OCI-LY7 (cell line): Measurements from ENCODE around the gene KIF5A.
"Not testable (repeated sequence)": the region's sequence is repeated elsewhere in the genome, so short reads cannot be mapped to it uniquely, and the experiment has no call there.

Experiments
- EZH2phosphoT487 ChIP-seq: fragments of 200-600 bp; sonication (generic); IDR thresholded peaks from 2 replicates; pipeline ENCODE4 v1.6.1; 2018; ENCODE audit warnings: low read depth, borderline replicate concordance, mild to moderate bottlenecking, mixed run types, antibody characterized with exemption, low read length, moderate library complexity, mixed read lengths
- TF ChIP-seq, protein P1 (sequence below): fragments of 200-600 bp; sonication (generic); conservative IDR thresholded peaks from 2 replicates; pipeline ENCODE4 v1.5.1; 2014; ENCODE audit warnings: mild to moderate bottlenecking, antibody characterized with exemption, low read length, moderate library complexity, mixed read lengths

- TF ChIP-seq, protein P1, sequence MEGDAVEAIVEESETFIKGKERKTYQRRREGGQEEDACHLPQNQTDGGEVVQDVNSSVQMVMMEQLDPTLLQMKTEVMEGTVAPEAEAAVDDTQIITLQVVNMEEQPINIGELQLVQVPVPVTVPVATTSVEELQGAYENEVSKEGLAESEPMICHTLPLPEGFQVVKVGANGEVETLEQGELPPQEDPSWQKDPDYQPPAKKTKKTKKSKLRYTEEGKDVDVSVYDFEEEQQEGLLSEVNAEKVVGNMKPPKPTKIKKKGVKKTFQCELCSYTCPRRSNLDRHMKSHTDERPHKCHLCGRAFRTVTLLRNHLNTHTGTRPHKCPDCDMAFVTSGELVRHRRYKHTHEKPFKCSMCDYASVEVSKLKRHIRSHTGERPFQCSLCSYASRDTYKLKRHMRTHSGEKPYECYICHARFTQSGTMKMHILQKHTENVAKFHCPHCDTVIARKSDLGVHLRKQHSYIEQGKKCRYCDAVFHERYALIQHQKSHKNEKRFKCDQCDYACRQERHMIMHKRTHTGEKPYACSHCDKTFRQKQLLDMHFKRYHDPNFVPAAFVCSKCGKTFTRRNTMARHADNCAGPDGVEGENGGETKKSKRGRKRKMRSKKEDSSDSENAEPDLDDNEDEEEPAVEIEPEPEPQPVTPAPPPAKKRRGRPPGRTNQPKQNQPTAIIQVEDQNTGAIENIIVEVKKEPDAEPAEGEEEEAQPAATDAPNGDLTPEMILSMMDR, result not testable (repeated sequence)
- TF ChIP-seq EZH2phosphoT487, result not testable (repeated sequence)
Observed at GRCh38 chr12:57588951-57589610, 39.2 kb downstream of the KIF5A start.
